Right lobe of liver (tissue), 4 donors: Measurements from ENCODE around the gene PYCARD.

Source experiments
- CTCF ChIP-seq, 4 donors: fragments of 200-600 bp in 3 of 4; fragments of 450-650 bp in 1 of 4; IDR thresholded peaks; one replicate each; pipeline versions ENCODE4 v1.5.1 to v1.8.0; 2016 to 2022; ENCODE audit warnings: antibody characterized with exemption in 4 of 4, mild to moderate bottlenecking in 2 of 4
- POLR2A ChIP-seq: fragments of 450-650 bp; IDR thresholded peaks from one replicate; pipeline ENCODE4 v1.6.1; 2017; ENCODE audit warnings: antibody characterized with exemption, mild to moderate bottlenecking
- donor health status: DM: no; HTN: no; CAD: no.
- donor health status: DM: no; HTN: no; CAD: no.
- donor health status: DM: no; HTN: yes; CAD: no.

GRCh38 chr16:31213877-31214707 lies 11.5 kb upstream of the PYCARD start, which contains the start of gene TRIM72:
- TF ChIP-seq CTCF (IDR thresholded peaks at IDR 0.05) (no peak), POLR2A (no peak)
